ENCODE results near the gene NR2C2.

DNA sequence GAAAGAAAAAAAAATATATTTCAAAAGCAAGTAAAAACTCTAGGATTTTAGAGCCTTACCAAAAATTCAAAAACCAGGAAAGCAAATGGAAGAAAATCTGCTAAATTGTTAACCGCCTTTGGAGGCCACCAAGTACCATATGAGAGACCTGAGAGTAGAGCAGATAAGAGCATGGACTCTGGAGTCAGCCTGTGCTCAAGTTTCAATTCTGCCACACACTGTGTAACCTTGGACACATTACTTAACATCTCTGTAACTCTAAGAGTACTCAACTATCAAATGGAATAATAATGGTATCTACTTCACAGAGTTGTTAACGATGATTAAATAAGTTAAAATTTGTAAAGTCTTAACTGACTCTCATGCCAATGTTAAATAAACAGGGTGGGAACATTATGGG, 138.9 kb downstream of the NR2C2 start:
- TF ChIP-seq, protein P1, sequence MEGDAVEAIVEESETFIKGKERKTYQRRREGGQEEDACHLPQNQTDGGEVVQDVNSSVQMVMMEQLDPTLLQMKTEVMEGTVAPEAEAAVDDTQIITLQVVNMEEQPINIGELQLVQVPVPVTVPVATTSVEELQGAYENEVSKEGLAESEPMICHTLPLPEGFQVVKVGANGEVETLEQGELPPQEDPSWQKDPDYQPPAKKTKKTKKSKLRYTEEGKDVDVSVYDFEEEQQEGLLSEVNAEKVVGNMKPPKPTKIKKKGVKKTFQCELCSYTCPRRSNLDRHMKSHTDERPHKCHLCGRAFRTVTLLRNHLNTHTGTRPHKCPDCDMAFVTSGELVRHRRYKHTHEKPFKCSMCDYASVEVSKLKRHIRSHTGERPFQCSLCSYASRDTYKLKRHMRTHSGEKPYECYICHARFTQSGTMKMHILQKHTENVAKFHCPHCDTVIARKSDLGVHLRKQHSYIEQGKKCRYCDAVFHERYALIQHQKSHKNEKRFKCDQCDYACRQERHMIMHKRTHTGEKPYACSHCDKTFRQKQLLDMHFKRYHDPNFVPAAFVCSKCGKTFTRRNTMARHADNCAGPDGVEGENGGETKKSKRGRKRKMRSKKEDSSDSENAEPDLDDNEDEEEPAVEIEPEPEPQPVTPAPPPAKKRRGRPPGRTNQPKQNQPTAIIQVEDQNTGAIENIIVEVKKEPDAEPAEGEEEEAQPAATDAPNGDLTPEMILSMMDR (IDR thresholded peaks at IDR 0.05), result no peak
- no peak for TF ChIP-seq POLR2A (IDR thresholded peaks at IDR 0.05)
